ENCODE data around the gene GRM7.
A peak's percentile ranks its signal among the peaks of the same experiment; 100 is the strongest.

The GRM7 gene

GRCh38 chr3:7607083-7607482, 746.2 kb downstream of the GRM7 start:
- Histone ChIP-seq H2AFZ (ENCODE audit: low read length) (no peak overlapping the region), H3K27ac (ENCODE audit: low read length) (peak overlapping the region; percentile 49; the same call in 1 of the 2 replicates), H3K36me3 (replicated peaks; ENCODE audit: insufficient read depth, low read length) (no peaks in the 10 kb centered on the region), H3K27me3 (replicated peaks; ENCODE audit: insufficient read depth, low read length) (no peaks in the 10 kb centered on the region), H3K4me3 (ENCODE audit: low read length) (no peak overlapping the region), H3K4me2 (ENCODE audit: low read depth, low read length) (no peak overlapping the region), H3K9me3 (replicated peaks; ENCODE audit: insufficient read depth, low read length) (no peaks in the 10 kb centered on the region), H3F3A (ENCODE audit: insufficient read depth, low read length) (no peaks in the 10 kb centered on the region; the same call in 1 of the 2 replicates), H3K79me2 (ENCODE audit: low read length) (no peaks in the 10 kb centered on the region), H3K9me2 (replicated peaks; ENCODE audit: insufficient read depth, low read length) (no peaks in the 10 kb centered on the region), H4K20me1 (ENCODE audit: insufficient read depth, low read length) (no peaks in the 10 kb centered on the region), H3K9ac (ENCODE audit: low read length) (no peak overlapping the region), H3K4me1 (ENCODE audit: low read length) (peaks cover 8% of the 10 kb centered on the region; the same call in 1 of the 2 replicates)
- DNase-seq, result peak; percentile 69
- TF ChIP-seq EZH2phosphoT487 (IDR thresholded peaks at IDR 0.05; ENCODE audit: low read length), result no peak
- TF ChIP-seq CTCF (IDR thresholded peaks at IDR 0.05; ENCODE audit: low read length), result no peak
- no peak for TF ChIP-seq EZH2 (optimal IDR thresholded peaks at IDR 0.05; ENCODE audit: low read depth, low read length)

- no peaks in the 10 kb centered on the region for H3K9me3 ChIP-seq (replicated peaks; ENCODE audit: insufficient read depth, low read length)
- no peak overlapping the region for H2AFZ ChIP-seq (ENCODE audit: low read length)
- H3K4me2 ChIP-seq (ENCODE audit: low read depth, low read length), result no peak overlapping the region
- TF ChIP-seq EZH2phosphoT487 (IDR thresholded peaks at IDR 0.05; ENCODE audit: low read length) (no peak), CTCF (IDR thresholded peaks at IDR 0.05; ENCODE audit: low read length) (no peak), EZH2 (optimal IDR thresholded peaks at IDR 0.05; ENCODE audit: low read depth, low read length) (no peak)
- no peaks in the 10 kb centered on the region for H3K9me2 ChIP-seq (replicated peaks; ENCODE audit: insufficient read depth, low read length)
- H3K4me3 ChIP-seq (ENCODE audit: low read length), result no peak overlapping the region
- no peaks in the 10 kb centered on the region for H3K36me3 ChIP-seq (replicated peaks; ENCODE audit: insufficient read depth, low read length)
- peaks cover 8% of the 10 kb centered on the region; the same call in 1 of the 2 replicates for H3K4me1 ChIP-seq (ENCODE audit: low read length)
- H3K79me2 ChIP-seq (ENCODE audit: low read length), result no peaks in the 10 kb centered on the region
- H4K20me1 ChIP-seq (ENCODE audit: insufficient read depth, low read length), result no peaks in the 10 kb centered on the region
- H3F3A ChIP-seq (ENCODE audit: insufficient read depth, low read length), result no peaks in the 10 kb centered on the region; the same call in 1 of the 2 replicates
- H3K27ac ChIP-seq (ENCODE audit: low read length), result peak overlapping the region; percentile 49; the same call in 1 of the 2 replicates
- no peak overlapping the region for H3K9ac ChIP-seq (ENCODE audit: low read length)
- H3K27me3 ChIP-seq (replicated peaks; ENCODE audit: insufficient read depth, low read length), result no peaks in the 10 kb centered on the region
- DNase-seq, result no peak
Measured at GRCh38 chr3:7607676-7608075, 746.8 kb downstream of the GRM7 start.

- Histone ChIP-seq H3K4me1 (ENCODE audit: low read length) (peaks cover 8% of the 10 kb centered on the region; the same call in 1 of the 2 replicates), H3K79me2 (ENCODE audit: low read length) (no peaks in the 10 kb centered on the region), H4K20me1 (ENCODE audit: insufficient read depth, low read length) (no peaks in the 10 kb centered on the region), H3K4me3 (ENCODE audit: low read length) (no peak overlapping the region), H3K27me3 (replicated peaks; ENCODE audit: insufficient read depth, low read length) (no peaks in the 10 kb centered on the region), H3K36me3 (replicated peaks; ENCODE audit: insufficient read depth, low read length) (no peaks in the 10 kb centered on the region), H3K9ac (ENCODE audit: low read length) (no peak overlapping the region), H3F3A (ENCODE audit: insufficient read depth, low read length) (no peaks in the 10 kb centered on the region; the same call in 1 of the 2 replicates), H3K9me3 (replicated peaks; ENCODE audit: insufficient read depth, low read length) (no peaks in the 10 kb centered on the region), H3K9me2 (replicated peaks; ENCODE audit: insufficient read depth, low read length) (no peaks in the 10 kb centered on the region), H3K4me2 (ENCODE audit: low read depth, low read length) (no peak overlapping the region), H2AFZ (ENCODE audit: low read length) (no peak overlapping the region), H3K27ac (ENCODE audit: low read length) (no peak overlapping the region)
- no peak for TF ChIP-seq EZH2 (optimal IDR thresholded peaks at IDR 0.05; ENCODE audit: low read depth, low read length)
- no peak for TF ChIP-seq EZH2phosphoT487 (IDR thresholded peaks at IDR 0.05; ENCODE audit: low read length)
- no peak for TF ChIP-seq CTCF (IDR thresholded peaks at IDR 0.05; ENCODE audit: low read length)
- DNase-seq, result no peak
Measured at GRCh38 chr3:7610634-7611033, 749.7 kb downstream of the GRM7 start.
